Endodermal cell (in vitro differentiated cells): ENCODE results near the gene ZNF576. TPM values are rescaled to one million over a fixed set of nuclear protein-coding genes. Genes with fewer than 3 reads are reported as not detected.

ENCODE experiments used
- DNase-seq: peaks from one replicate; pipeline ENCODE4 v3.0.0-alpha.2; 2017
- H3K27ac ChIP-seq: 2 replicates; pipeline ENCODE4 v1.5.1; 2013; ENCODE audit warnings: mild to moderate bottlenecking, low read depth, low read length, moderate library complexity
- H3K27me3 ChIP-seq: 2 replicates; pipeline ENCODE4 v1.6.1; 2013; ENCODE audit warnings: mild to moderate bottlenecking, low read length, moderate library complexity; ENCODE audit not compliant: insufficient read depth, control insufficient read depth, poor library complexity, severe bottlenecking
- H3K36me3 ChIP-seq: 2 replicates; pipeline ENCODE4 v1.7.0; 2013; ENCODE audit warnings: mild to moderate bottlenecking, low read length, moderate library complexity; ENCODE audit not compliant: control insufficient read depth, insufficient read depth
- H3K4me1 ChIP-seq: one replicate; pipeline ENCODE4 v1.7.0; 2013; ENCODE audit warnings: low read length; ENCODE audit not compliant: control insufficient read depth, insufficient read depth
- H3K4me3 ChIP-seq: 2 replicates; pipeline ENCODE4 v1.5.1; 2013; ENCODE audit warnings: mild to moderate bottlenecking, low read length, moderate library complexity
- H3K9ac ChIP-seq: 2 replicates; pipeline ENCODE4 v1.6.1; 2013; ENCODE audit warnings: mild to moderate bottlenecking, low read length, moderate library complexity; ENCODE audit not compliant: poor library complexity, severe bottlenecking; ENCODE audit errors: extremely low read depth
- H3K9me3 ChIP-seq: 2 replicates; pipeline ENCODE4 v1.6.1; 2013; ENCODE audit warnings: mild to moderate bottlenecking, low read length, moderate library complexity; ENCODE audit not compliant: control insufficient read depth
- H3K27ac Mint-ChIP-seq: 2 replicates; pipeline ENCODE4 v1.8.0; 2020; ENCODE audit warnings: mixed read lengths
- H3K27me3 Mint-ChIP-seq: 2 replicates; pipeline ENCODE4 v1.8.0; 2021; ENCODE audit warnings: mild to moderate bottlenecking, mixed read lengths; ENCODE audit not compliant: insufficient read depth
- H3K36me3 Mint-ChIP-seq: 2 replicates; pipeline ENCODE4 v1.8.0; 2020; ENCODE audit warnings: low read depth, mixed read lengths
- H3K4me1 Mint-ChIP-seq: 2 replicates; pipeline ENCODE4 v1.8.0; 2020; ENCODE audit warnings: mixed read lengths
- H3K4me3 Mint-ChIP-seq: 2 replicates; pipeline ENCODE4 v1.8.0; 2020; ENCODE audit warnings: mild to moderate bottlenecking, moderate library complexity, mixed read lengths
- H3K9me3 Mint-ChIP-seq: 2 replicates; pipeline ENCODE4 v1.8.0; 2020; ENCODE audit warnings: mild to moderate bottlenecking, mixed read lengths
- WGBS, 2 experiments: methylation state at CpG; one replicate each; pipeline versions ENCODE4 v1.1.5 to v1.1.7; 2013; ENCODE audit warnings: missing lambda C conversion rate in 2 of 2, mixed read lengths in 1 of 2; ENCODE audit not compliant: insufficient coverage in 1 of 2, insufficient read length in 1 of 2; 5-methylcytosine and 5-hydroxymethylcytosine counted together
- total RNA-seq, 2 donors: library from RNA; stranded (reverse); fragmentation: NEBNext Ultra II Directional in 1 of 2; extraction: Animal tissue kit (Norgen Biotek cat#: 25700) in 1 of 2; gene quantifications; 2 replicates in 1 of 2; 3 replicates in 1 of 2; pipeline ENCODE4 v1.2.1, GENCODE V29; 2021
- TF ChIP-seq, protein P1 (sequence below): fragments of 200-600 bp; sonication (generic); conservative IDR thresholded peaks from 2 replicates; pipeline ENCODE4 v1.5.0; 2021; ENCODE audit warnings: antibody characterized with exemption, mild to moderate bottlenecking

ZNF576 gene
- total RNA-seq, 2 donors from 2014 or later = 11.9 to 12.1 TPM

DNA sequence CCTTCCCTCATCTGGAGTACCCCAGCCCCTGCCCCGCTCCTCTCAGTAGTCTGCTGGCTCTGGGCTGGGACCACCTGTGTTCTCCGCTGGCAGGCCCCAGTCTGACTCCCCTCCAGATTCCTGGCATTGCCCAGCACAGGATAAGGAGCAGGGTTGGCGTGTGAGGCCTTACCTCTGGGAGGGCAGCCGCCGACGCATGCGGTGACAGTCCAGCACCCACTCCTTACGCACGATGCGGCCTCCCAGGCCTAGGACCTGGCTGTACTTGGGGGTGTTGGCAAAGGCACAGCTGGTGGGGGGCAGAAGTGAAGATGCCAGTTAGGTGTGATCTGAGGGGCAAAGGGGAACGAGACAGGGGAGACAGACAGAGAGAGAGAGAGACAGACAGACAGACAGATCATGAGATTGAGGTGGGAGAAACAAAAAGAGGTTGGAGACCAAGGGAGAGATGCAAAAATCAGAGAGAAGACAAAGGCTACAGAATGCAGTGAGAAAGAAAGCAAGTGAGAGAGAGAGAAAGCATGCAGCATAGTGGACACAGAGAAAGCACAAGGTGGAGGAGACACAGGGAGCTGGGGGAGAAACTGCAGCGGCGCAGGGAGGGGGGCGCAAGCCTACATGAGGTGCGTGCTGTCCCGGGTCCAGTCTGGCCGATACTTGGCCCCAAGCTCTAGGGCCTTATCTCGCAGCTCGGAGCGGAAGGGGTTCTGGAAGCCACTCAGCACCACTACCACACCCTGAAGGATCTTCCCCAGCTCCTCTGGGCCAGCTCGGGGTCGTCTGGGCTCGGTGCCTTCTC lies 44.8 kb upstream of the ZNF576 start:
- Histone ChIP-seq H3K27me3 (no peaks in the 10 kb centered on the region), H3K9me3 (no peaks in the 10 kb centered on the region), H3K27ac (no peak overlapping the region), H3K9ac (no peak overlapping the region), H3K36me3 (peaks cover 46% of the 10 kb centered on the region), H3K4me1 (no peaks in the 10 kb centered on the region), H3K4me3 (no peak overlapping the region)
- no peak for DNase-seq
- H3K36me3 Mint-ChIP-seq = peaks cover 69% of the 10 kb centered on the region
- WGBS, 2 experiments = 89 to 91% methylated on average over 12 to 23 of the region's 23 CpGs
- no peaks in the 10 kb centered on the region for H3K27me3 Mint-ChIP-seq
- H3K9me3 Mint-ChIP-seq = no peaks in the 10 kb centered on the region
- no peak overlapping the region for H3K27ac Mint-ChIP-seq
- TF ChIP-seq, protein P1, sequence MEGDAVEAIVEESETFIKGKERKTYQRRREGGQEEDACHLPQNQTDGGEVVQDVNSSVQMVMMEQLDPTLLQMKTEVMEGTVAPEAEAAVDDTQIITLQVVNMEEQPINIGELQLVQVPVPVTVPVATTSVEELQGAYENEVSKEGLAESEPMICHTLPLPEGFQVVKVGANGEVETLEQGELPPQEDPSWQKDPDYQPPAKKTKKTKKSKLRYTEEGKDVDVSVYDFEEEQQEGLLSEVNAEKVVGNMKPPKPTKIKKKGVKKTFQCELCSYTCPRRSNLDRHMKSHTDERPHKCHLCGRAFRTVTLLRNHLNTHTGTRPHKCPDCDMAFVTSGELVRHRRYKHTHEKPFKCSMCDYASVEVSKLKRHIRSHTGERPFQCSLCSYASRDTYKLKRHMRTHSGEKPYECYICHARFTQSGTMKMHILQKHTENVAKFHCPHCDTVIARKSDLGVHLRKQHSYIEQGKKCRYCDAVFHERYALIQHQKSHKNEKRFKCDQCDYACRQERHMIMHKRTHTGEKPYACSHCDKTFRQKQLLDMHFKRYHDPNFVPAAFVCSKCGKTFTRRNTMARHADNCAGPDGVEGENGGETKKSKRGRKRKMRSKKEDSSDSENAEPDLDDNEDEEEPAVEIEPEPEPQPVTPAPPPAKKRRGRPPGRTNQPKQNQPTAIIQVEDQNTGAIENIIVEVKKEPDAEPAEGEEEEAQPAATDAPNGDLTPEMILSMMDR = no peak
- no peaks in the 10 kb centered on the region for H3K4me1 Mint-ChIP-seq
- H3K4me3 Mint-ChIP-seq = no peak overlapping the region

DNA sequence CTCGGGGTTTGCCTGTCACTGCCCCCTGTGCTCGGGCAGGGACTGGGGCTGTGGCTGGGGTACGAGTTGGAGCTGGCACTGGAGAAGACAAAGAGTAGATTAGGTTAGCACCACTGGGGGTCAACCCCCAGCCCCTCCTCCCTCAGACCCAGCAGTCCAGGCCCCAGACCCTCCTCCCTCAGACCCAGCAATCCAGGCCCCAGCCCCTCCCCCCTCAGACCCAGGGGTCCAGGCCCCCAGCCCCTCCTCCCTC lies 44.3 kb upstream of the ZNF576 start:
- no peaks in the 10 kb centered on the region for H3K4me1 ChIP-seq
- TF ChIP-seq, protein P1 = no peak
- no peaks in the 10 kb centered on the region for H3K4me1 Mint-ChIP-seq
- no peak for DNase-seq
- peaks cover 68% of the 10 kb centered on the region for H3K36me3 Mint-ChIP-seq
- H3K27me3 Mint-ChIP-seq = no peaks in the 10 kb centered on the region
- H3K4me3 ChIP-seq = no peak overlapping the region
- no peaks in the 10 kb centered on the region for H3K9me3 ChIP-seq
- no peak overlapping the region for H3K27ac Mint-ChIP-seq
- H3K9me3 Mint-ChIP-seq = no peaks in the 10 kb centered on the region
- H3K9ac ChIP-seq = no peak overlapping the region
- no peak overlapping the region for H3K4me3 Mint-ChIP-seq
- no peak overlapping the region for H3K27ac ChIP-seq
- H3K36me3 ChIP-seq = peaks cover 46% of the 10 kb centered on the region
- 95% methylated on average over 3 of the region's 3 CpGs; no CpG with 5 or more reads in 1 of the 2 experiments for WGBS, 2 experiments
- H3K27me3 ChIP-seq = no peaks in the 10 kb centered on the region

DNA sequence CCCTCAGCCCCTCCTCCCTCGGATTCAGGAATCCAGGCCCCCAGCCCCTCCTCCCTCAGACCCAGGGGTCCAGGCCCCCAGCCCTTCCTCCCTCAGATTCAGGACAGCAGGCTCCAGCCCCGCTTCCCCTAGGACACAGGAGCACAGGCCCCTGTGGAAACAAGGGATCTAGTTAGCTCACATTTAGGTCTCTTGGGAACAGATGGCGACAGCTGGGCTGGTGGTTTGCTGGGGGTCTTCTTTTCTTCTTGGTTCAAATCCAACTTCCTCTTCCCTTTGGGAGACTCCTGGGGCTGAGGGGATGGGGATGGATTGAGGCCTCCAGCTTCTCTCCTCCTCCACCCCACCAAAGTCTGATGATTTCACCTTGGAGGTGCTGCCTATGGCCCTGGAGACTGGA lies 43.8 kb upstream of the ZNF576 start:
- Histone ChIP-seq H3K9ac (no peak overlapping the region), H3K27ac (no peak overlapping the region)
- WGBS, 2 experiments = 97% methylated on average over 2 of the region's 3 CpGs; no CpG with 5 or more reads in 1 of the 2 experiments

More for the DNA sequence above, 43.8 kb upstream of the ZNF576 start:
- Histone ChIP-seq H3K4me3 (no peak overlapping the region), H3K4me1 (no peaks in the 10 kb centered on the region), H3K27me3 (no peaks in the 10 kb centered on the region), H3K36me3 (peaks cover 46% of the 10 kb centered on the region), H3K9me3 (no peaks in the 10 kb centered on the region)
- H3K27ac Mint-ChIP-seq = no peak overlapping the region
- DNase-seq = no peak
- H3K4me3 Mint-ChIP-seq = no peak overlapping the region
- H3K4me1 Mint-ChIP-seq = no peaks in the 10 kb centered on the region
- TF ChIP-seq, protein P1 = no peak
- H3K27me3 Mint-ChIP-seq = no peaks in the 10 kb centered on the region
- H3K36me3 Mint-ChIP-seq = peaks cover 66% of the 10 kb centered on the region
- H3K9me3 Mint-ChIP-seq = no peaks in the 10 kb centered on the region
